Stimulated activated naive CD4-positive, alpha-beta T cell (primary cell): ENCODE results near the gene ALG9.
A peak's percentile ranks its signal among the peaks of the same experiment; 100 is the strongest.
"Not testable (repeated sequence)": the region's sequence is repeated elsewhere in the genome, so short reads cannot be mapped to it uniquely, and the experiment has no call there.

ENCODE experiments used
- DNase-seq, 6 experiments: peaks; one replicate each; lab custom pipeline; 2025; lab: John Stamatoyannopoulos, UW

The ALG9 gene

GRCh38 chr11:111870886-111871692, at the start of gene ALG9:
TSS of gene ALG9 (minus strand) at chr11:111871581. CDS start at chr11:111871482, 99 bp downstream.
- peak; percentile 76 to 93 (median 84) for DNase-seq

- no peak for DNase-seq
Measured at GRCh38 chr11:111920908-111921307, 49.5 kb upstream of the ALG9 start.

GRCh38 chr11:111918390-111919256, 47.2 kb upstream of the ALG9 start, which contains the start of gene C11orf52:
TSS of gene C11orf52 (plus strand) at chr11:111918913. CDS start at chr11:111918973, 60 bp downstream.
- no peak for DNase-seq

- no peak for DNase-seq
Measured at GRCh38 chr11:111917788-111918187, 46.4 kb upstream of the ALG9 start.

- no peak for DNase-seq
Measured at GRCh38 chr11:111917312-111917711, 45.9 kb upstream of the ALG9 start.

- no peak for DNase-seq
Measured at GRCh38 chr11:111916768-111917167, 45.4 kb upstream of the ALG9 start.

GRCh38 chr11:111913997-111914396, 42.6 kb upstream of the ALG9 start:
- no peak for DNase-seq

GRCh38 chr11:111913031-111913861, 41.9 kb upstream of the ALG9 start:
- no peak for DNase-seq

- no peak for DNase-seq
Measured at GRCh38 chr11:111912535-111912934, 41.2 kb upstream of the ALG9 start, which contains the start of gene HSPB2. TSS of gene HSPB2 (plus strand) at chr11:111912734. CDS start at chr11:111912830, 96 bp downstream.

GRCh38 chr11:111911563-111912401, 40.4 kb upstream of the ALG9 start, which contains the start of gene CRYAB:
TSS of gene CRYAB (minus strand) at chr11:111911770. CDS start at chr11:111911724, 46 bp downstream.
- DNase-seq, result no peak

- DNase-seq, result no peak
Measured at GRCh38 chr11:111910676-111911562, 39.5 kb upstream of the ALG9 start.

- no peak for DNase-seq
Measured at GRCh38 chr11:111909378-111909777, 38.0 kb upstream of the ALG9 start.

- no peak for DNase-seq
Measured at GRCh38 chr11:111908639-111909305, 37.4 kb upstream of the ALG9 start.

GRCh38 chr11:111906680-111907079, 35.3 kb upstream of the ALG9 start:
- DNase-seq, result no peak

GRCh38 chr11:111905411-111905810, 34.0 kb upstream of the ALG9 start:
- DNase-seq, result no peak

GRCh38 chr11:111886844-111887243, 15.5 kb upstream of the ALG9 start:
- no peak for DNase-seq

- no peak for DNase-seq
Measured at GRCh38 chr11:111886032-111886431, 14.7 kb upstream of the ALG9 start.

- DNase-seq, result not testable (repeated sequence)
Measured at GRCh38 chr11:111885053-111885452, 13.7 kb upstream of the ALG9 start.

- no peak for DNase-seq
Measured at GRCh38 chr11:111882202-111882601, 10.8 kb upstream of the ALG9 start.
